Stomach smooth muscle (tissue), 2 donors: ENCODE results near the gene HIVEP2.
A peak's percentile ranks its signal among the peaks of the same experiment; 100 is the strongest.

Source experiments
- H3K27ac ChIP-seq: one replicate; pipeline ENCODE4 v1.7.0; 2013; ENCODE audit warnings: mild to moderate bottlenecking, low read length, inconsistent platforms
- H3K27me3 ChIP-seq, 2 donors: one replicate each; pipeline ENCODE4 v1.7.0; 2013; ENCODE audit warnings: low read length in 2 of 2; ENCODE audit not compliant: insufficient read depth in 2 of 2, control insufficient read depth in 1 of 2
- H3K36me3 ChIP-seq, 2 donors: one replicate each; pipeline ENCODE4 v1.7.0; 2013; ENCODE audit warnings: low read length in 2 of 2; ENCODE audit not compliant: control insufficient read depth in 2 of 2, insufficient read depth in 2 of 2
- H3K4me1 ChIP-seq: one replicate; pipeline ENCODE4 v1.7.0; 2013; ENCODE audit warnings: low read length; ENCODE audit not compliant: control insufficient read depth, insufficient read depth
- H3K4me3 ChIP-seq, 2 donors: one replicate each; pipeline ENCODE4 v1.7.0; 2013; ENCODE audit warnings: low read length in 2 of 2
- H3K9ac ChIP-seq, 2 donors: one replicate each; pipeline ENCODE4 v1.7.0; 2013; ENCODE audit warnings: low read length in 2 of 2, mild to moderate bottlenecking in 1 of 2
- H3K9me3 ChIP-seq, 2 donors: one replicate each; pipeline ENCODE4 v1.7.0; 2013; ENCODE audit warnings: low read length in 2 of 2; ENCODE audit not compliant: control insufficient read depth in 2 of 2
- donor health status: healthy.
- donor health status: Pancreatic carcinoma.

The HIVEP2 gene

GRCh38 chr6:142934599-142934998 lies 10.4 kb downstream of the HIVEP2 start:
- Histone ChIP-seq H3K4me1 (no peaks in the 10 kb centered on the region), H3K27me3 (no peaks in the 10 kb centered on the region), H3K9ac (no peak overlapping the region), H3K36me3 (no peaks in the 10 kb centered on the region), H3K4me3 (no peak overlapping the region), H3K27ac (no peak overlapping the region), H3K9me3 (no peaks in the 10 kb centered on the region)

GRCh38 chr6:142934106-142934505 lies 10.9 kb downstream of the HIVEP2 start:
- no peaks in the 10 kb centered on the region for H3K27me3 ChIP-seq
- no peaks in the 10 kb centered on the region for H3K9me3 ChIP-seq
- H3K4me3 ChIP-seq, result no peak overlapping the region
- H3K27ac ChIP-seq, result no peak overlapping the region
- H3K36me3 ChIP-seq, result no peaks in the 10 kb centered on the region
- H3K4me1 ChIP-seq, result no peaks in the 10 kb centered on the region
- no peak overlapping the region for H3K9ac ChIP-seq

DNA sequence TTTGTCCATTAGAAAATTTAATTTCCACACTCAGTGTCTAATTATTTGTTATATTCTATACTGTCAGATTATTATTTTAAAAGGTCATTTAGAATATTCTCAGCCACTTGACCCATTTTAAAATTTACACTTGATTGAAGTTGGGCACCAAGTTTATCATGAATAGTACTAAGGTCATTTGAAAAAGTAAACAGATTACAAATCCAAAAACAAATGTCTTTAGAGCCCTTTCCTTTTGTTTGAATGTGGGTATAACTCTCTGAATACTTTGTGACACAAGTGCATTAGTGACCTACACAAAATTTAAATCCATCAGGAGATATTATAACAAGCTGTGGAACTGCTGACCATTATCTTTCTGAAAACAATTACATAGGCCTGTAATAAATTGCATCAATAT lies 11.3 kb downstream of the HIVEP2 start:
- Histone ChIP-seq H3K27ac (no peak overlapping the region), H3K9me3 (no peaks in the 10 kb centered on the region), H3K4me1 (no peaks in the 10 kb centered on the region), H3K9ac (no peak overlapping the region), H3K4me3 (no peak overlapping the region), H3K36me3 (no peaks in the 10 kb centered on the region), H3K27me3 (no peaks in the 10 kb centered on the region)

GRCh38 chr6:142932889-142933288 lies 12.1 kb downstream of the HIVEP2 start:
- Histone ChIP-seq H3K27ac (no peak overlapping the region), H3K9me3 (no peaks in the 10 kb centered on the region), H3K27me3 (no peaks in the 10 kb centered on the region), H3K4me1 (no peaks in the 10 kb centered on the region), H3K9ac (no peak overlapping the region), H3K36me3 (no peaks in the 10 kb centered on the region), H3K4me3 (no peak overlapping the region)

GRCh38 chr6:142929751-142930358 lies 15.1 kb downstream of the HIVEP2 start:
- H3K4me3 ChIP-seq, result no peak overlapping the region
- no peaks in the 10 kb centered on the region for H3K27me3 ChIP-seq
- no peak overlapping the region for H3K9ac ChIP-seq

DNA sequence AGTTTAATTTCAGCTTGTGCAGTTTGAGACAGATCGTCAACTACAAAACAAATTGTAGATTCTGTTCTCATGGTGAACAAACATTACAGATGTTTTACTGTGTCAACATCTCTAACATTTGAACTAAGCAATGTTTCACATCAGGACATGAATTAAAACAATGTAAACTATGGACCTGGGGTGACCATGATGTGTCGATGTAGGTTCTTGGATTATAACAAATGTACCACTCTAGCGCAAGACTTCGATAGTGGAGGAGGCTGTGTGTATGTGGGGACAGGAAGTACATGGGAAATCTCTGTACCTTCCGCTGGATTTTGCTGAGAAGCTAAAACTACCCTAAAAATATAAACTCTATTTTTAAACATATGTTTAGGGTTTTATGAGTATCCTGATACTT lies 17.1 kb downstream of the HIVEP2 start:
- Histone ChIP-seq H3K9me3 (no peaks in the 10 kb centered on the region), H3K4me3 (no peak overlapping the region), H3K9ac (no peak overlapping the region), H3K4me1 (peaks cover 2% of the 10 kb centered on the region), H3K27ac (no peak overlapping the region), H3K36me3 (no peaks in the 10 kb centered on the region), H3K27me3 (no peaks in the 10 kb centered on the region)

More at GRCh38 chr6:142929751-142930358, 15.1 kb downstream of the HIVEP2 start:
- Histone ChIP-seq H3K4me1 (peaks cover 2% of the 10 kb centered on the region), H3K27ac (no peak overlapping the region), H3K9me3 (no peaks in the 10 kb centered on the region), H3K36me3 (no peaks in the 10 kb centered on the region)

DNA sequence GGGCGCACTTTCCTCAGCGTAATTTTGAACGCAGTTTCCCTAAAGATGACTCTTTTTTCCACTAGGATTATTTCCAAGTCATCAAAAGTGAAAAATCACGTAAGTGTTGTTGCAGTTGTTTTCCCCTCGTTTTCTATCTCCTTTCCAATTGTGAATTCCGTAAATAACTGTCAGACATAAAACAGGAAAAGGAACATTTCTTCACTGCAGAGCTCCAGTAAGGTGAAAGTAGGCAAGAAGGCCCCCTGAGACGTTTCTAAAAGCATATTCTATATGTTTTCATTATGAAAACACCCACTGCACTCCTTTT lies 17.8 kb downstream of the HIVEP2 start:
- Histone ChIP-seq H3K4me1 (peaks cover 2% of the 10 kb centered on the region), H3K4me3 (peak overlapping the region; percentile 74 to 77), H3K9me3 (no peaks in the 10 kb centered on the region), H3K27me3 (no peaks in the 10 kb centered on the region), H3K27ac (peak overlapping the region; percentile 49), H3K9ac (peak overlapping the region; percentile 64 to 77), H3K36me3 (no peaks in the 10 kb centered on the region)

- Histone ChIP-seq H3K27me3 (no peaks in the 10 kb centered on the region), H3K4me1 (peaks cover 2% of the 10 kb centered on the region), H3K9me3 (no peaks in the 10 kb centered on the region), H3K36me3 (no peaks in the 10 kb centered on the region), H3K4me3 (peak overlapping the region; percentile 74 to 77), H3K27ac (peak overlapping the region; percentile 72), H3K9ac (peak overlapping the region; percentile 64 to 77)
Measured at GRCh38 chr6:142926494-142927270, 18.3 kb downstream of the HIVEP2 start.

DNA sequence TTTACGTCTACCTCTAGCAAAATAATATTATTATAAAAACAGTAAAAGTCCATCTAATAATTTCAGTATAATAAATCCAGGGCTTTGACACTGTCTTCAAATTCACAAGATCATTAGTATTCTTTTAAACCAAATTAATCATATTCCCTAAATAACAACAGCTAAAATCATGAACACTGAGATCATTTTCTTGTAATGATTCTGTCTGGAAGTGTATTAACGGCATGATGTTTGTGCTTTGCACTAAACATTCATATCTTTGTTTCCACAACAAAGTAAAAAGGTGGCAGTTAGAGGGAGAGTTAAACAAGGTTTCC lies 18.8 kb downstream of the HIVEP2 start:
- no peaks in the 10 kb centered on the region for H3K27me3 ChIP-seq
- peak overlapping the region; percentile 74 to 77 for H3K4me3 ChIP-seq
- peak overlapping the region; percentile 64 to 72 for H3K9ac ChIP-seq
- peaks cover 2% of the 10 kb centered on the region for H3K4me1 ChIP-seq
- no peaks in the 10 kb centered on the region for H3K36me3 ChIP-seq
- H3K27ac ChIP-seq, result peak overlapping the region; percentile 72
- no peaks in the 10 kb centered on the region for H3K9me3 ChIP-seq

- Histone ChIP-seq H3K4me3 (no peak overlapping the region), H3K27ac (no peak overlapping the region), H3K9ac (no peak overlapping the region), H3K27me3 (no peaks in the 10 kb centered on the region), H3K9me3 (no peaks in the 10 kb centered on the region), H3K36me3 (no peaks in the 10 kb centered on the region), H3K4me1 (peaks cover 2% of the 10 kb centered on the region)
Measured at GRCh38 chr6:142925575-142926110, 19.3 kb downstream of the HIVEP2 start.
